ENCODE measurements around the gene FAM228B.

DNA sequence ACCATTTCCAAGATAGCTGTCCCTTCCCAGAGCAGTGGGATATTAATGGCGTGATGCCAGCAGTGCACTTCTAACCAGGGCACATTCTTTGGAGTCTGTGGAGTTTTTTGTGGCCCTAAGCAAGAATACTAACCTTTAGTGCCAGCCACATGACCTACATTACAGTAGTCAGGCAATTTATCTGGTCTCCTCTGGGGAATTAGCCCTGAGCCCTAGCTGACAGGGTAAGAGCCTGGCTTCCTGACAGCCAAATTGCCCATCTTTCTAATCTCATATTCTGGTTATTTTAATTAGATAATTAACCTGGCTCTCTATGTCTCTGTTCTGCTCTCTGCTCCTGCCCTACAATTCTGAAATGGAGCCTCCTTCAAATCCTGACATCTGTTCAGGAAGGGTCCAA is 5.4 kb upstream of the FAM228B start:
- TF ChIP-seq CTCF (conservative IDR thresholded peaks at IDR 0.05 in 1 of 2, IDR thresholded peaks at IDR 0.05 in 1 of 2; ENCODE audit: low read depth in 1 of 2, low read length in 2 of 2) = no peak
- no peak for TF ChIP-seq EZH2 (IDR thresholded peaks at IDR 0.05; ENCODE audit: low read length, missing control alignments)

All from fibroblast of lung (primary cell).